Activated T-helper 1 cell treated with anti-CD3 and anti-CD28 coated beads, Interleukin-12 subunit alpha, Interleukin-12 subunit beta, Interleukin-2, Interleukin-4 antibody, amounts not matched to agents 30 ng/mL and 10 ng/mL and 1 ng/mL, durations not matched to agents 14 hours and 24 hours and 36 hours (primary cell): ENCODE results near the gene CCDC184. TPM values are rescaled to one million over a fixed set of nuclear protein-coding genes. Genes with fewer than 3 reads are reported as not detected.

Experiments used
- DNase-seq: peaks from one replicate; pipeline ENCODE4 v3.0.0; 2021; ENCODE audit warnings: low spot score
- H3K27ac Mint-ChIP-seq: one replicate; pipeline ENCODE4 v1.8.0; 2021; ENCODE audit warnings: mild to moderate bottlenecking, mixed read lengths
- H3K27me3 Mint-ChIP-seq: one replicate; pipeline ENCODE4 v1.8.0; 2022; ENCODE audit warnings: mild to moderate bottlenecking, moderate library complexity, mixed read lengths; ENCODE audit not compliant: insufficient read depth
- H3K36me3 Mint-ChIP-seq: one replicate; pipeline ENCODE4 v1.8.0; 2021; ENCODE audit warnings: low read depth, mixed read lengths
- H3K4me1 Mint-ChIP-seq: one replicate; pipeline ENCODE4 v1.8.0; 2021; ENCODE audit warnings: low read depth, mixed read lengths
- H3K4me3 Mint-ChIP-seq: one replicate; pipeline ENCODE4 v1.8.0; 2021; ENCODE audit warnings: mild to moderate bottlenecking, moderate library complexity, mixed read lengths
- H3K9me3 Mint-ChIP-seq: one replicate; pipeline ENCODE4 v1.8.0; 2021; ENCODE audit warnings: mixed read lengths
- intact Hi-C: fragments of 100-400 bp; cut with micrococcal nuclease; formaldehyde crosslinking; loops from one replicate; pipeline ENCODE4 v1.15.1; 2024
- total RNA-seq: library from RNA; stranded (reverse); gene quantifications from 2 replicates; pipeline ENCODE4 v1.2.3, GENCODE V29; 2022

CCDC184 gene
- total RNA-seq, 1 donor from 2014 or later = 0.75 TPM

DNA sequence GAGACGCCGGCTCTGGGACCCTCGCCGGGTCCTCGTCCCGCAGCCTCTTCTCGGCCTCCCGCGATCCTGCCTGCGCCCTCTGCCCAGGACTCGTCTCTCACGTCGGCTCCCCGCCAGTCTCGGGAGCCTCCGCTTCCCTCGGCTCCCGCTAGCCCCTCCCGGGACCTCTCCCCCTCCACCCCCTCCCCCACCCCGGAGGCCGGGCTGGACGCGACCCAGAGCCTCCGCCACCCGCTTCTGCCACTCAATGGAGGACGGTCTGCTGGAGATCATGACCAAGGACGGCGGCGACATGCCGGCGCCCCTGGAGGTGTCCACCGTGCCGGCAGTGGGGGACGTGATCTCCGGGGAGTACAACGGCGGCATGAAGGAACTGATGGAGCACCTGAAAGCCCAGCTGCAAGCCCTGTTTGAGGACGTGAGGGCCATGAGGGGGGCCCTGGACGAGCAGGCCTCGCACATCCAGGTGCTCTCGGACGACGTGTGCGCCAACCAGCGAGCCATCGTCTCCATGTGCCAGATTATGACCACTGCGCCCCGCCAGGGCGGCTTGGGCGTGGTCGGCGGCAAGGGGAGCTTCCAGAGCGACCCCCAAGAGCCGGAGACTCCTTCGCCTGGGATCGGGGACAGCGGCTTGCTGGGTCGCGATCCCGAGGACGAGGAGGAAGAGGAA, 568 bp downstream of the CCDC184 start:
- Mint-ChIP-seq H3K4me3 (peak overlapping the region; percentile 91), H3K9me3 (no peaks in the 10 kb centered on the region), H3K27me3 (peaks cover 51% of the 10 kb centered on the region), H3K4me1 (peaks cover 35% of the 10 kb centered on the region), H3K27ac (peak overlapping the region; percentile 11), H3K36me3 (peaks cover 2% of the 10 kb centered on the region)
- no peak for DNase-seq
- intact Hi-C loops = loop anchor here (1.0 to 5.0 kb wide), 6 partner anchors 15 to 477 kb away; partner anchors contain the start of genes ASB8, COL2A1, RPAP3 and SENP1

DNA sequence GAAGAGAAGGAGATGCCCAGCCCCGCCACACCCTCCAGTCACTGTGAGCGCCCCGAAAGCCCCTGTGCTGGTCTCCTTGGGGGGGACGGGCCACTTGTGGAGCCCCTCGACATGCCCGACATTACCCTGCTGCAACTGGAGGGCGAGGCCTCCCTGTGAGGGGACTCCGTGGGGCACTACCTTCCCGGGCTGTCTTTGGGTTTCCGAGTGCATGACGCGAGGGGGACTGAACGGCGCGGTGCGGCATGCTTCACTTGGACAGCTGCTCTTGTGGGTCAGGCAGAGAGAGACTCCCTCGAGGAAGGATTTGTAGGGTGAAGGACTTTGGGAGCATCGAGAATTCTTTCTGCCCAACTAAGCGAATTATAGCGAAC, 1.1 kb downstream of the CCDC184 start:
- peak overlapping the region; percentile 29 for H3K27ac Mint-ChIP-seq
- H3K36me3 Mint-ChIP-seq = peaks cover under 1% of the 10 kb centered on the region
- H3K4me1 Mint-ChIP-seq = peaks cover 35% of the 10 kb centered on the region
- peak overlapping the region; percentile 67 for H3K4me3 Mint-ChIP-seq
- no peaks in the 10 kb centered on the region for H3K9me3 Mint-ChIP-seq
- peaks cover 57% of the 10 kb centered on the region for H3K27me3 Mint-ChIP-seq
- DNase-seq = no peak
- intact Hi-C loops = loop anchor here (5.0 kb wide), 4 partner anchors 77 to 477 kb away; partner anchors contain the start of genes COL2A1, RPAP3 and SENP1

DNA sequence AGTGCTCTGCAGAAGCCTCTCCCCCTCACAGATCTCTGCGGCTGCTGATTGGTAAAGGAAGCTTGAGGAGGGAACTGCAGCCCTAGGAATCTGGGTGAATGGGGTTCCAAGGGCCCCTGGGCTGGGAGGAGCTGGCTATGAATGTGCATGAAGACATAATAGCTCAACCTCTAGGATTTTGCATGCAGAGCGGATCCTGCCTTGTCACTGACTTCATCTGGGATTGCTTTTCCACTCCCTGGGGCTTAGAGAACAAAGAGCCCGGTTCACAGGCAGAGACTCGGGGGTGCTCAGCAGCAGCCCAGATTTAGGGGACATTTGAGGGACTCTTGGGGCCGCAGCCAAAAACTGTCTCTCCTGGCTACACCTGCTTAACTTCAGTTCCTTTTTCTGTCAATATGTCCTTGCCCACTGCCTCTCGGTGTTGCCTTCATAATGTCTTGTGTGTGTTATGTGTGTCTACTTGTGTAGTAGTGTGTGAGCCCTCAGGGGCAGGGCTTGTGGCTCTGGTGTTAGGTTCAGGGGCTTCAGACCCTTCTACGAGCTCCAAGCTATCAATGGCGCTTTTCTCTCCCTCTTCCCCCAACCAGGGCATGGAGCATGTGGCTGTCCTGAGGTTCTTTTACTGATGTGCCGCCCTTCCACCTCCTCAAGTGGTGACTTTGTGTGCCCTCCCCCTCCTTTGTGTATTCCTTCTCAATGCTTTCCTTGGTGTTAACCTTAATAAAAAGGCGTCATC, 1.9 kb downstream of the CCDC184 start:
- no peaks in the 10 kb centered on the region for H3K36me3 Mint-ChIP-seq
- intact Hi-C loops = no loop called here
- H3K27ac Mint-ChIP-seq = no peak overlapping the region
- H3K4me3 Mint-ChIP-seq = peak overlapping the region; percentile 67
- peaks cover 35% of the 10 kb centered on the region for H3K4me1 Mint-ChIP-seq
- DNase-seq = no peak
- H3K27me3 Mint-ChIP-seq = peaks cover 60% of the 10 kb centered on the region
- no peaks in the 10 kb centered on the region for H3K9me3 Mint-ChIP-seq

DNA sequence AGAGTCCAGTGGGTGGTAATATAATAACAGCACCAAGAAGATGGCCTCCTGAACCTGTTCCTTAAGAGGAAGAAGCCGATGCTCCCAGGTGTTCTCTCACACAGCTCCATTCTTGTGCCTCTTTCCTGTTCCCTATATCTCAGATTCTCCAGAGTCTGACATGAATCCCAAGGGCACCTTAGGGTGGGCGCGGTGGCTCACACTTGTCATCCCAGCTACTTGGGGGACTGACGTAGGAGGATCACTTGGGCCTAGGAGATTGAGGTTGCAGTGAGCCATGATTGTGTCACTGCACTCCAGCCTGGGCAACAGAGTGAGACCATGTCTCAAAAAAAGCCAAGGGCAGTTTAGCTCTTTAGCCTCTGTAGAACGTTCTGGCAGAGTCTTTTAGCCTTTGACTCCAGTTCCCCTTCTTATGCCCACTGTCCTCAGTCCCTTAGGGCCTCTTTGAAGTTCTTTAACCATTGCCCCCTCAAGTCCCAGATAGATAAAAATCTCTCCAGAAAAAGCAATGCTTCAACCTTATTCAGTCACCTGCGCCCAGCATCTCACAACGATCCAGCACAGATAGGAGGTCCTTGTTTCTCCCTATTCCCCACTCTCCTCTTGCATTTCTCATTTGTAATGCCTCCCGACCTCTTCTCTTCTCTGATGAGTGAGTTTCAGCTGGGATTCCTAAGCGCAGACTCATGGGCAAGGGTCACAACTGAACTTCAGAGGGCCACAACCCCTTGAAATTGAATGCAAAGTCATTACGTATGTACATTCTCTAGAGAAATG, 4.7 kb downstream of the CCDC184 start:
- Mint-ChIP-seq H3K27me3 (peaks cover 48% of the 10 kb centered on the region), H3K36me3 (no peaks in the 10 kb centered on the region), H3K4me3 (no peak overlapping the region), H3K9me3 (no peaks in the 10 kb centered on the region), H3K27ac (no peak overlapping the region), H3K4me1 (peaks cover 13% of the 10 kb centered on the region)
- DNase-seq = no peak
- intact Hi-C loops = loop anchor here (2.0 kb wide), 2 partner anchors 23 to 431 kb away; no protein-coding TSS in a partner anchor

DNA sequence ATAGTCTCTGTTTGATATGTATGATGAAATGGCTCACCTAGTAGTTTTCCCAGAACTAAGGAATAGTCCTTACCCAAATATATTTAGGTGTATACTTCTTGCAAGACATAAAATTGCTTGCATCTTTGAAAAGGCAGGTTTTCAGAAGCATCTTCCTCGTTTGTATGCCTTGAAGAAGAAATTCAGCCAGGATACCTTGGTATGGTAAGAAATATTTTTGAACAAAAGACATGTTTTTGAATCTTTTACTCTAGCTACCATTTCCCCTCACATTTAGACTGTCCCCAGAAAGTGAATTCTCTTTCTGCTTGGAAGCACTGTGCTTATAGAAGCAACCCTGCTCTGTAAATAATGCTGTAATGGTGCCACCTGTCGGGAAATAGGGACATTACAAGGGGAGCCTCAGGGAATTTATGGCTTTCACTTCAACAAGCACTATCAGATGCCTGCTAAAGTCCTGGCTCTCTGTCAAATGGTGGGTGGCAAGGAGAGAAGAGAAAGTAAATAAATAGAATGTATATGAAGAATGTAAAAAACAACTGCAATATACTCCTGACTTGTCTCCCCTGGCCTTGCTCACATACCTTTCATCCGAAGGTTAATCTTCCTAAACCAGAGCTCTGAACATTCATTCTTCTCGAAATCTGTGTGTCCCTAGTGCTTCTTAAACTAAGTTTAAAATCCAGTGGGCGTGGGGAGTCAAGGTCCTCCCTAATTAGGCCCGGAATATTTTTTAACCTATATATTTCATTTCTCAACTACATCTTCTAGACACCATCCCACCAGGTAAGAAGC, 6.1 kb downstream of the CCDC184 start:
- Mint-ChIP-seq H3K27me3 (peaks cover 59% of the 10 kb centered on the region), H3K27ac (no peak overlapping the region), H3K9me3 (no peaks in the 10 kb centered on the region), H3K4me1 (peaks cover 13% of the 10 kb centered on the region), H3K36me3 (no peaks in the 10 kb centered on the region), H3K4me3 (no peak overlapping the region)
- peak; percentile 60 for DNase-seq
- intact Hi-C loops = loop anchor here (1.0 to 2.0 kb wide), 3 partner anchors 8 to 429 kb away; no protein-coding TSS in a partner anchor

DNA sequence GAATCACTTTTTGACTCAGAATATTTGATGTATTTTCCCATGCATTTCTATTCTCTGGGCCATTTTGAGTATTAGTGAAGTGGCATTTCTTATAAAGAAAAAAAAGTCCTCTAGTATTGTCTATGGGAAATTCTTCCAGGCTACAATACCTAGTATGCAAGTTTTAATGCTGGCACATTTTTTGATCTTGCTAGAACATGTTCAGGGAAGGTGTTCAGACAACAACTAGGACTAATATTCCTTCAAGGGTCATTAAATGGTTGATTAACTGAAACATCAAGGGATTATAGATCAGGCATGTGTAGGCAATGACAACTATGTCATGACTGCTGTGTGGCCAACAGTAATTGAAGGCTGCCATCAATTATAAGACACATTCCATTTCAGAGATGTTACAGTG, 7.7 kb downstream of the CCDC184 start:
- Mint-ChIP-seq H3K27me3 (peaks cover 50% of the 10 kb centered on the region), H3K27ac (no peak overlapping the region), H3K4me1 (peaks cover 5% of the 10 kb centered on the region), H3K9me3 (no peaks in the 10 kb centered on the region), H3K4me3 (no peak overlapping the region), H3K36me3 (no peaks in the 10 kb centered on the region)
- DNase-seq = no peak
- intact Hi-C loops = no loop called here

DNA sequence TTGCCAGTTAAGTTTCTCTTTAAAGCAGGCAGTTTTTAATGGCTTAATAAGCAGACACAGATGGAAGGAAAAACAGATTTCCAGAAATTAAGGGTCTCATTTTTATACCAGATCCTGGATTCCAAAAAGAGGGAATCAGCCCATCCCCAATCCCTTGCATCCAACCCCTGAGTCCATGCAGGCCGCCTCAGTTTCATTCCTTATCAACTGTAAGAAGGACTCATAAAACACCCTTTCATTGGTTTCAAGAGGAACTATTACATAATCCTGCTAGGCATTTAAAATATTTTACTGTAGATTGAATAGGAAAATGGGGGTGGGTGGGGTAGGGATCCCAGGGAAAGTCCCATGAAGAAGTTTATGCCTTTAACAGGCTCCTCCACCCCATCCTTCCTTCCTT, 9.4 kb downstream of the CCDC184 start:
- H3K36me3 Mint-ChIP-seq = no peaks in the 10 kb centered on the region
- H3K4me3 Mint-ChIP-seq = no peak overlapping the region
- no peaks in the 10 kb centered on the region for H3K9me3 Mint-ChIP-seq
- no peak for DNase-seq
- peaks cover 9% of the 10 kb centered on the region for H3K4me1 Mint-ChIP-seq
- peaks cover 39% of the 10 kb centered on the region for H3K27me3 Mint-ChIP-seq
- intact Hi-C loops = no loop called here
- no peak overlapping the region for H3K27ac Mint-ChIP-seq

DNA sequence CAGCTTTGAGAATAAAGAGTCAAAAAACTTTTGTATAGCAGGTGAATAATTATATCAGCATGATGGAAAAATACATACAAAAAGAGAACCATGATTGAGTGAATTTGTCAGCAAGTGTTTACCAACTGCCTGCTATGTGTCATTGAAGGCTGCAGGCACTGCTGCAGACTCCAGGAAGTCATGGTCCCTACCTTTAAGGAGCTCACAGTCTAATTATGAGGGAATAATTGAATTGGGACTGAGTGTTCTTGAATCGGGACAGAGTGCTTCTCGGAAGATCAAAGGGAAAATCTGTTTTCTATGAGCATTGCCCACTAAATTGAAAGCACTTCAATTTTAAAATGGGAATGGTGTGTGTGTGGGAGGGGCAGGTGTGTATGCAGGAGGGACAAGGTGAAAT, 10.2 kb downstream of the CCDC184 start:
- Mint-ChIP-seq H3K4me3 (no peak overlapping the region), H3K9me3 (no peaks in the 10 kb centered on the region), H3K27me3 (peaks cover 37% of the 10 kb centered on the region), H3K36me3 (no peaks in the 10 kb centered on the region), H3K4me1 (peaks cover 9% of the 10 kb centered on the region), H3K27ac (no peak overlapping the region)
- no peak for DNase-seq
- intact Hi-C loops = no loop called here

DNA sequence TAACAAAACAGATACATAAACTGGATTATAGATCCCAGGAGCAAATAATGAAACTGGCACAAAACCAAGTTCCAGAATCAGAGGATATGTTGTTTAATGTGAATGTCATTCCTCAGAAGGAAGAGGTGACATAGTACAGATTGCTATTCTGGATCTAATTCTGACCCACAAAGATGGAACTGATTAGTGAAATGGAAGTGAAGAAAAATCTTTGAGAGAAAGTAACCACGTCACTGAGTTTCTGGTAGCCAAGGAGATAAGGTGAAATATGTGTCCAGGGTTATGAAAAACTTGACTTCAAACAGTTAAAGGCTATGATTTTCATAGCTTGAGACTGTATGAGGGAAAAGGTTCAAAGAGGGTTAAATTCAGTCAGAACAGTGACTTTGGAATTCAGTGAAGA, 11.4 kb downstream of the CCDC184 start:
- Mint-ChIP-seq H3K36me3 (no peaks in the 10 kb centered on the region), H3K27ac (no peak overlapping the region), H3K9me3 (no peaks in the 10 kb centered on the region), H3K4me1 (peaks cover 19% of the 10 kb centered on the region), H3K4me3 (no peak overlapping the region), H3K27me3 (peaks cover 29% of the 10 kb centered on the region)
- intact Hi-C loops = no loop called here
- no peak for DNase-seq

DNA sequence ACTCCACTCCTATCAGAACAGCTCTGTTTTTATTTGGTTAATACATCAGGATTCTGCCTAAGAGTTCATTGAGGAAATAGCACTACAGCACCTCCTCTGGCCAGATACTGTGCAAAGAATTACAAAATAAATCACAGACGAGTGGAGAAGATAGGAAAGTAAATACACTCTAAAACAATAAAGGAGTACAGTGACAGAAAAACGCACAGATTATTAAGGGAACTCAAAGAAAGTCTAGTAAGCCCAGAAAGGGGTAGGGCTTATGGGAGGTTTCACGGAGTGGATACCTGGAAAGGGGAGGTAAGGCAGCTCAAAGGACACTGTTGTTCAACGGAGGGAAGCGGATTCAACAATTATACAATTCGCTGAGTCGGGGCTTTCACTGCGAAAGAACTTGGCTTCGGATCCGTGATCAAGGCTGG, 14.1 kb downstream of the CCDC184 start:
- Mint-ChIP-seq H3K27ac (peak overlapping the region; percentile 86), H3K4me1 (peaks cover 44% of the 10 kb centered on the region), H3K27me3 (peaks cover 22% of the 10 kb centered on the region), H3K4me3 (peak overlapping the region; percentile 88), H3K9me3 (peaks cover 18% of the 10 kb centered on the region), H3K36me3 (peaks cover 19% of the 10 kb centered on the region)
- intact Hi-C loops = loop anchor here (1.0 kb wide), 1 partner anchor 8 kb away; no protein-coding TSS in a partner anchor
- DNase-seq = no peak

DNA sequence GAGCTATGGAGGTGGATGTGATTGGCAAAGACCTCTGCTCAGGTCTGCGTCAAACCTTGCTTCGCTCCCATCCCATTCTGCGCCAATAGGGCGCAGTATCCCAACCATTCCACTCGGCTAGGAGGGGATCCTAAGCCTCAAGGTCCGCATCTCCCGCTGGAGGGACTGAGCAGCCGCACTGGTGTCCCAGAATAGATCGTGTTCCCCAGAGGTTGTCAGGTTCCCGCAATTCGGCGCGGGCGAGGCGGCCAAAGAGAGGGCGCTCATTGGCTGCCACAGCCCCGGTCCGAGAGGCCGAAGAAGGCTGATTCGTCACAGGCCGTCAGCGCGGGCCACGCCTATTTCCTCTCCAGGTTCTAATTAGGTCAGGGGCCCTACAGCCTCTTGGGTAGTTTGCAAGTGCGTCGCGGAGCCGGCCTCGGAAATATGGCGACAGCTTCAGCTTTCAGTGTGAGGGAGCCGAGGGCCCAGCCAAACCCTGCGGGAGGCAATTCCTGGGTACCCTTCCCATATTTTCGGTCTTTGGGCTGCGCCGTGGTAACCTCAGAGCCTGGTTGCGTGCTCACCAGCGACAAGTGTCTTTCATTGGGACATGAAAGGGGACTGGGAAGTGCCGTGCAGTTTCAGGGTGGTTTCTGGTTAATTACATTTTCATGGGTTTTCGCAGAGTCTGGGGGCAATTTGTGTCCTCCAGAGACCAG, 14.7 kb downstream of the CCDC184 start:
- H3K4me3 Mint-ChIP-seq = peak overlapping the region; percentile 88
- H3K27me3 Mint-ChIP-seq = peaks cover 21% of the 10 kb centered on the region
- peak overlapping the region; percentile 86 for H3K27ac Mint-ChIP-seq
- H3K36me3 Mint-ChIP-seq = peaks cover 25% of the 10 kb centered on the region
- DNase-seq = peak; percentile 90
- H3K9me3 Mint-ChIP-seq = peaks cover 23% of the 10 kb centered on the region
- peaks cover 44% of the 10 kb centered on the region for H3K4me1 Mint-ChIP-seq
- intact Hi-C loops = loop anchor here (1.0 to 2.0 kb wide), 9 partner anchors 9 to 519 kb away; partner anchors contain the start of genes ASB8, CCDC184, CCNT1 and PFKM

DNA sequence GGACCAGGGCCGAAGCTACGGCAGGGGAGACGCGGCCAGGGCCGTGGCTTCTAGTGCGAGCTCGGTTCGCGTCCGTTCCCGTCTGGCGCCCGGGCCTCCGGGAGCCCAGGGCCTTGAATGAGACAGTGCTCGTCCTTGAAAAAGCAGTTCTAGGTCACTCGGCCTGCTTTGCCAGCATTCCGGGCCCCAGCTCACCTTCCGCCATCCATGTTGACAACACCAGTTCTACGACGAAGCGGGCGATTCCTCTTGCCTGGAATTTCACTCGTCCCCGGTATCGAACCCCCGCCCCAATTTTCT, 15.2 kb downstream of the CCDC184 start:
- Mint-ChIP-seq H3K9me3 (peaks cover 28% of the 10 kb centered on the region), H3K4me3 (peak overlapping the region; percentile 88), H3K27me3 (peaks cover 16% of the 10 kb centered on the region), H3K27ac (peak overlapping the region; percentile 86), H3K36me3 (peaks cover 25% of the 10 kb centered on the region), H3K4me1 (peaks cover 44% of the 10 kb centered on the region)
- intact Hi-C loops = loop anchor here (1.0 to 2.0 kb wide), 8 partner anchors 16 to 518 kb away; partner anchors contain the start of genes ASB8, CCDC184, CCNT1 and PFKM
- DNase-seq = no peak
